ENCODE data around the gene HDLBP. TPM values are rescaled to one million over a fixed set of nuclear protein-coding genes. Genes with fewer than 3 reads are reported as not detected.

The HDLBP gene
- total RNA-seq, 4 donors from 2014 or later, result 324 to 412 (median 363) TPM

- Histone ChIP-seq H3K9me3 (no peaks in the 10 kb centered on the region), H3K27ac (no peak overlapping the region), H3K36me3 (peaks cover 3 to 100% (median 69%) of the 10 kb centered on the region in 3 donors), H3K27me3 (no peaks in the 10 kb centered on the region), H3K4me1 (no peaks in the 10 kb centered on the region), H3K4me3 (no peak overlapping the region)
- 67 to 77% methylated on average over 6 of the region's 6 CpGs for WGBS, 2 donors
- no peak for DNase-seq (ENCODE audit: low spot score in 2 of 2)
- no peak for TF ChIP-seq POLR2A (IDR thresholded peaks at IDR 0.05)
Observed at GRCh38 chr2:241248897-241249296, 66.6 kb downstream of the HDLBP start.

GRCh38 chr2:241248289-241248688, 67.2 kb downstream of the HDLBP start:
- Histone ChIP-seq H3K27me3 (no peaks in the 10 kb centered on the region), H3K27ac (no peak overlapping the region), H3K9me3 (no peaks in the 10 kb centered on the region), H3K36me3 (peaks cover 3 to 100% (median 65%) of the 10 kb centered on the region in 3 donors), H3K4me3 (no peak overlapping the region), H3K4me1 (no peaks in the 10 kb centered on the region)
- 95 to 98% methylated on average over 11 of the region's 11 CpGs for WGBS, 2 donors
- no peak for DNase-seq (ENCODE audit: low spot score in 2 of 2)
- TF ChIP-seq POLR2A (IDR thresholded peaks at IDR 0.05) (no peak), CTCF (IDR thresholded peaks at IDR 0.05) (no peak), EP300 (IDR thresholded peaks at IDR 0.05) (no peak)

- no peak overlapping the region for H3K27ac ChIP-seq
- 94% methylated on average over 6 of the region's 6 CpGs for WGBS, 2 donors
- H3K9me3 ChIP-seq, result no peaks in the 10 kb centered on the region
- TF ChIP-seq EP300 (IDR thresholded peaks at IDR 0.05), result no peak
- H3K4me1 ChIP-seq, result no peaks in the 10 kb centered on the region
- H3K27me3 ChIP-seq, result no peaks in the 10 kb centered on the region
- H3K36me3 ChIP-seq, result peaks cover 10 to 98% (median 73%) of the 10 kb centered on the region in 3 donors
- no peak overlapping the region for H3K4me3 ChIP-seq
- DNase-seq (ENCODE audit: low spot score in 2 of 2), result no peak
Observed at GRCh38 chr2:241244368-241244767, 71.1 kb downstream of the HDLBP start.

- TF ChIP-seq POLR2A (IDR thresholded peaks at IDR 0.05) (no peak), EP300 (IDR thresholded peaks at IDR 0.05) (no peak), CTCF (IDR thresholded peaks at IDR 0.05) (no peak)
- WGBS, 2 donors, result 75 to 85% methylated on average over 14 of the region's 14 CpGs
- Histone ChIP-seq H3K4me3 (no peak overlapping the region), H3K36me3 (peaks cover 7 to 98% (median 72%) of the 10 kb centered on the region in 3 donors), H3K4me1 (no peaks in the 10 kb centered on the region), H3K27ac (no peak overlapping the region), H3K27me3 (no peaks in the 10 kb centered on the region), H3K9me3 (no peaks in the 10 kb centered on the region)
- no peak for DNase-seq (ENCODE audit: low spot score in 2 of 2)
Observed at GRCh38 chr2:241242306-241242705, 73.2 kb downstream of the HDLBP start.

GRCh38 chr2:241241669-241242068, 73.8 kb downstream of the HDLBP start:
- no peak for DNase-seq (ENCODE audit: low spot score in 2 of 2)
- 81 to 89% methylated on average over 4 of the region's 4 CpGs for WGBS, 2 donors
- Histone ChIP-seq H3K27ac (no peak overlapping the region), H3K4me1 (no peaks in the 10 kb centered on the region), H3K27me3 (no peaks in the 10 kb centered on the region), H3K36me3 (peaks cover 7 to 98% (median 65%) of the 10 kb centered on the region in 3 donors), H3K4me3 (no peak overlapping the region), H3K9me3 (no peaks in the 10 kb centered on the region)
- no peak for TF ChIP-seq CTCF (IDR thresholded peaks at IDR 0.05)
- no peak for TF ChIP-seq EP300 (IDR thresholded peaks at IDR 0.05)
- no peak for TF ChIP-seq POLR2A (IDR thresholded peaks at IDR 0.05)

GRCh38 chr2:241240320-241241004, 75.0 kb downstream of the HDLBP start:
- 91 to 93% methylated on average over 21 of the region's 21 CpGs for WGBS, 2 donors
- no peaks in the 10 kb centered on the region for H3K9me3 ChIP-seq
- no peak for TF ChIP-seq EP300 (IDR thresholded peaks at IDR 0.05)
- no peak for TF ChIP-seq CTCF (IDR thresholded peaks at IDR 0.05)
- no peak for TF ChIP-seq POLR2A (IDR thresholded peaks at IDR 0.05)
- H3K36me3 ChIP-seq, result peaks cover 7 to 98% (median 62%) of the 10 kb centered on the region in 3 donors
- no peaks in the 10 kb centered on the region for H3K4me1 ChIP-seq
- no peak overlapping the region for H3K4me3 ChIP-seq
- DNase-seq (ENCODE audit: low spot score in 2 of 2), result no peak
- no peak overlapping the region for H3K27ac ChIP-seq
- no peaks in the 10 kb centered on the region for H3K27me3 ChIP-seq

Data from tibial nerve (tissue), 4 donors.